ENCODE results near the gene SLC30A5.

- no peak for TF ChIP-seq CTCF (IDR thresholded peaks at IDR 0.05)
- TF ChIP-seq EZH2 (IDR thresholded peaks at IDR 0.05) = no peak
- no peak for TF ChIP-seq EZH2phosphoT487 (IDR thresholded peaks at IDR 0.05)
These were observed 845 bp upstream of the SLC30A5 start for GRCh38 chr5:69092969-69093368.

Data from neural progenitor cell (in vitro differentiated cells).